ENCODE data around the gene ATL1.
A peak's percentile ranks its signal among the peaks of the same experiment; 100 is the strongest.
"Not testable (repeated sequence)": the region's sequence is repeated elsewhere in the genome, so short reads cannot be mapped to it uniquely, and the experiment has no call there.

Gene ATL1

GRCh38 chr14:50659327-50659974, 99.5 kb downstream of the ATL1 start:
- no peak for DNase-seq

GRCh38 chr14:50664579-50664978, 104.6 kb downstream of the ATL1 start:
- DNase-seq = not testable (repeated sequence)

- not testable (repeated sequence) for DNase-seq
Measured at GRCh38 chr14:50665300-50665699, 105.4 kb downstream of the ATL1 start.

- DNase-seq = peak; percentile 33 to 75 (median 57)
Measured at GRCh38 chr14:50666772-50667683, 107.1 kb downstream of the ATL1 start.

- DNase-seq = peak; percentile 70 to 85 (median 84)
Measured at GRCh38 chr14:50667684-50667995, 107.7 kb downstream of the ATL1 start.

GRCh38 chr14:50667996-50668825, 108.3 kb downstream of the ATL1 start, which contains the start of gene SAV1:
Gene SAV1, minus strand, starts transcription at chr14:50668306. Its CDS starts 339 bp downstream, at chr14:50667967.
- peak; percentile 88 to 96 (median 95) for DNase-seq

GRCh38 chr14:50668826-50669143, 108.8 kb downstream of the ATL1 start:
- DNase-seq = no peak

GRCh38 chr14:50669441-50669986, 109.6 kb downstream of the ATL1 start:
- no peak for DNase-seq

GRCh38 chr14:50670196-50670865, 110.4 kb downstream of the ATL1 start:
- DNase-seq = no peak

- DNase-seq = no peak
Measured at GRCh38 chr14:50670866-50671256, 110.9 kb downstream of the ATL1 start.

GRCh38 chr14:50675597-50675996, 115.7 kb downstream of the ATL1 start:
- no peak for DNase-seq

- no peak for DNase-seq
Measured at GRCh38 chr14:50676814-50677516, 117.0 kb downstream of the ATL1 start.

GRCh38 chr14:50677527-50678063, 117.7 kb downstream of the ATL1 start:
- DNase-seq = no peak

GRCh38 chr14:50678163-50678562, 118.2 kb downstream of the ATL1 start:
- DNase-seq = no peak

GRCh38 chr14:50679674-50680073, 119.7 kb downstream of the ATL1 start:
- no peak for DNase-seq

Measured in NCI-H1417 (cell line).